HG02840 (cell line): ENCODE measurements around the gene SRD5A3.

ENCODE experiments used
- ATAC-seq: cut with Tn5 transposase; IDR thresholded peaks from one replicate; pipeline ENCODE4 v1.9.1; 2021; ENCODE audit warnings: mild to moderate bottlenecking, moderate library complexity, moderate number of reproducible peaks; ENCODE audit not compliant: unreplicated experiment, low FRiP score

The SRD5A3 gene

GRCh38 chr4:55399581-55399980, 53.5 kb downstream of the SRD5A3 start:
- ATAC-seq = no peak

GRCh38 chr4:55405073-55405472, 59.0 kb downstream of the SRD5A3 start:
- ATAC-seq = no peak

DNA sequence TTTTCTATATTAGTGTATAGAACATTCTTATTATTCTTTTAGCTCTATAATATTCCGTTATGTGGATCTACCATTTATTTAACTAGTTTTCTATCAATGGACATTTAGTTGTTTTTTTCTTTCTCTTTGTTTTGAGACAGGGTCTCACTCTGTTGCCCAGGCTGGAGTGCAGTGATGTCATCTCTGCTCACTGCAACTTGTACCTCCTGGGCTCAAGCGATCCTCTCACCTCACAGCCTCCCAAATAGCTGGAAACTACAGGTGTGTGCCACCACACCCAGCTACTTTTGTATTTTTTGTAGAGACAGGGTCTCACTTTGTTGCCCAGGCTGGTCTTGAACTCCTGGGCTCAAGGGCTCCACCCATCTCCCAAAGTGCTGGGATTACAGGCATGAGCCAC, 60.5 kb downstream of the SRD5A3 start:
- ATAC-seq = no peak

DNA sequence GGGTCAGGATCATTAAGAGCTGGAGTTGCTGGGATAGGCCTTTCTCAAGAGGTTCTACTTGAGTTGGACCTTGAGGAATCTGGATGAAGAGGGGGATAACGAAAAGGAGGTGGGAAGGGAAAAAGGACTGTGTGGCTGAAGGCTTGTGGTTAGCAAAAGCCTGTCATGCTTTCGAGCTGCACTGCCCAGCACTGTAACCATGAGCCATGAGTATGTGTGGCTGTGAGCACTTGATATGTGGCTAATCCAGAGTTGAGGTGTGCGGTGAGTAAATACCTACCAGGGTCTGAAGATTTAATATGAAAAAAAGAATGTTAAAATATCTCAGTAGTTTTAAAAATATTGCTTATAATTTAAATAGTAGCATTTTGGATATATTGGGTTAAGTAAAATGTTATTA, 61.1 kb downstream of the SRD5A3 start:
- ATAC-seq = no peak

DNA sequence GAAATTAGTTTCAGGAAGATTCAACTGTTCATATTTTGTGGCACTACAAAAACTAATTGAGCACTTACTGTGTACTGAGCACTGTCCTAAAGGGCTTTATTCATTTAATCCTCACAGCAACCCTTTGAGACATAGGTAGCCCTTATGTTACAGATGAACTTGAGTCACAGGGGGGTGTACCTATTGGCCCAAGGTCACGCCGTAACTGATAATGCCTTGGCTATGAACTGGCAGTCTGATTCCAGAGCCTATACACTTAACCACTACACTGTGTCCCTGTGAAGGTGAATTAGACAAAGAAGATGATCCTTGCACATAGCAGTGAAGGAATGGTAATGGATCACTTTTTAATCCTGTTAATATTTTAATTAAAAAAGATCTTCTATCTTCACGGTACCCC, 61.7 kb downstream of the SRD5A3 start:
- no peak for ATAC-seq

DNA sequence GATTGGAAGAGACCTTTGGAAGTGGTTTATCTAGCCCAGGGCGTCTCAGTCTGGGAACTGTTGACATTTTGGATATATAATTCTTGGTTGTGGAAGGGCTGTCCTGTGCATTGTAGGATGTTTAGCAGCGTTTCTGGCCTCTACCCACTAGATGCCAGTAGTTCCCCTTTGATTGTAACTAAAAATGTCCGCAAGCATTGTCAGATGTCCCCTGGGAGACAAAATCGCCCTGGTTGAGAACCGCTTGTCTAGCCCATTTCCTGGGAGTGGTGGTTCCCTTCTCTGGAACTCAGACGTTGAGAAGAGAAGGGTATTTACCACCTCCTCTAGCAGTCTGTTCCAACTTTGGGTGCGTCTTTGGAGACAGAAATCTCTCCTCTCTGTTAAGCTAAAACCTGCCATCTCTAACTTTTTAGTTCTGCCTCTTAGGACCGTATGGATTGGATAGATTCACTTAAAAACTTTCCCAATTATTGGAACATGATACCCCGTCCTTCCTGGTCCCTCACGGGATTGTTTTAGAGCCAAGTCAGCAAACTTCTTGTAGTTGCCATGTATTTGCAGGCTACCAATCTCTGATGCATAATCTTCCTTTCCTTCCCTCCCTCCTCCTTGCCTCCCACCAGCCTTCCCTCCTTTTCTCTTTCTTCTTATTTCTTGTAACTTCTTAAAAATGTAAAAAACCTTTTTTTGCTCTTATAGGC, 63.6 kb downstream of the SRD5A3 start:
- peak; percentile 60 for ATAC-seq

GRCh38 chr4:55410431-55410830, 64.4 kb downstream of the SRD5A3 start:
- ATAC-seq = no peak

DNA sequence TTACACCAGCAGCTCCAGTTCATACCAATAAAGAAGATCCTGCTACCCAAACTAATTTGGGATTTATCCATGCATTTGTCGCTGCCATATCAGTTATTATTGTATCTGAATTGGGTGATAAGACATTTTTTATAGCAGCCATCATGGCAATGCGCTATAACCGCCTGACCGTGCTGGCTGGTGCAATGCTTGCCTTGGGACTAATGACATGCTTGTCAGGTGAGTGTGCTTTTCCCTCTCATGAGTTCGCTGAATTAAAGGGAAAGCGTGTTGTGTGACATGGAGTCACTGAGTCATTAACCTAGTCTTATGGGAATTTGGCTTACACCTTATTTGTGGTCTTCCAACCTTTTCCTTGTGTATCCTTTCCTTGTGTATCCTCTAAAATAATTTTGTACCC, 65.6 kb downstream of the SRD5A3 start:
- no peak for ATAC-seq

GRCh38 chr4:55416176-55416575, 70.1 kb downstream of the SRD5A3 start:
- no peak for ATAC-seq
